ENCODE results near the gene BOLL.
"Not testable (repeated sequence)": the region's sequence is repeated elsewhere in the genome, so short reads cannot be mapped to it uniquely, and the experiment has no call there.

The BOLL gene

DNA sequence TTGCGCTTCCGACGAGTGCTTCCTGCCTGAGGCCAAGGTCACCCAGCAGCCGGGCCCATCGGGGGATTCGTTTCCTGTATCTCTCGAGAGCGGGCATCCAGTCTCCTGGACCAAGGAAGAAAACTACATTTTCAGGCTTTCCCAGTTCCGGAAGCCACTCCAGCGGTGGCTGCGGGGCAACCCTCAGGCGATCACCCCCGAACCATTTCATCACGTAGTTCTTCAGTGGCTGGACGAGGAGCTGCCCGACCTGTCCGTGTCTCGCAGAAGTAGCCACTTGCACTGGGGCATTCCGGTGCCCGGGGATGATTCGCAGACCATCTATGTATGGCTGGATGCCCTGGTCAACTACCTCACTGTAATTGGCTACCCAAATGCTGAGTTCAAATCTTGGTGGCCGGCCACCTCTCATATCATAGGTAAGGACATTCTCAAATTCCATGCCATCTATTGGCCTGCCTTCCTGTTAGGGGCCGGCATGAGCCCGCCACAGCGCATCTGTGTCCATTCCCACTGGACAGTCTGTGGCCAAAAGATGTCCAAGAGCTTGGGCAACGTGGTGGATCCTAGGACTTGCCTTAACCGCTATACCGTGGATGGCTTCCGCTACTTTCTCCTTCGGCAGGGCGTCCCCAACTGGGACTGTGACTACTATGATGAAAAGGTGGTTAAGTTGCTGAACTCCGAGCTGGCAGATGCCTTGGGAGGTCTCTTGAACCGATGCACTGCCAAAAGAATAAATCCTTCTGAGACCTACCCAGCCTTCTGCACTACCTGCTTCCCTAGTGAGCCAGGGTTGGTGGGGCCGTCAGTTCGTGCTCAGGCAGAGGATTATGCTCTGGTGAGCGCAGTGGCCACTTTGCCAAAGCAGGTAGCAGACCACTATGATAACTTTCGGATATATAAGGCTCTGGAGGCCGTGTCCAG lies 78.9 kb downstream of the BOLL start:
- DNase-seq (ENCODE audit: low read depth in 2 of 2) = peak in 1 of 2 donors; percentile 22

DNA sequence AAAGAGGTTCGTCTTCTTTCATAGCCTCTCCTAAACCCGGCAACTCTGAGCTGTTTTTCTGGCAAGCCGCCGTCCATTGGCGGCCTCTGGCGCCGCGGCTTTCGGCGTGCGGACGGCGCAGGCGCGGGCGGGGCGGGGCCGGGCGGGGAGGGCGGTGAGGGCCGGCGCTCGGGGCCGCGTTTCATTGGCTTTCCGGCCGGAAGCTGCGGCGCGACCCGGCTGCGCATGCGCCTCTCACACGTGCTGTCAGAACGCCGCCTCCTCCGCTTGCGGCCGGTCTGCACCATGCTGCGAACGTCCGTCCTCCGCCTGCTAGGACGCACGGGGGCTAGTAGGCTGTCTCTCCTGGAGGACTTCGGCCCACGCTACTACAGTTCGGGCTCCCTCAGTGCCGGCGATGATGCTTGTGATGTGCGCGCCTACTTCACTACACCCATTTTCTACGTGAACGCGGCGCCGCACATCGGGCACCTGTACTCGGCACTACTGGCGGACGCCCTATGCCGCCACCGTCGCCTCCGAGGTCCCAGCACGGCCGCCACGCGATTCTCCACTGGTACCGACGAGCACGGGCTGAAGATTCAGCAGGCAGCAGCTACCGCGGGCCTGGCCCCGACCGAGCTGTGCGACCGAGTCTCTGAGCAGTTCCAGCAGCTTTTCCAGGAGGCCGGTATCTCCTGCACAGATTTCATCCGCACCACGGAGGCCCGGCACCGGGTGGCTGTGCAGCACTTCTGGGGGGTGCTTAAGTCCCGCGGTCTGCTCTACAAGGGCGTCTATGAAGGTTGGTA lies 79.8 kb downstream of the BOLL start, which contains the start of gene MARS2:
Gene MARS2, plus strand, starts transcription at position 249 of the 791 bp plus-strand sequence. Its CDS starts 37 bp downstream, at position 286.
- DNase-seq (ENCODE audit: low read depth in 2 of 2) = peak; percentile 91 to 93

GRCh38 chr2:197704434-197705120 lies 80.5 kb downstream of the BOLL start:
- DNase-seq (ENCODE audit: low read depth in 2 of 2) = no peak

GRCh38 chr2:197700960-197701359 lies 84.2 kb downstream of the BOLL start:
- no peak for DNase-seq (ENCODE audit: low read depth in 2 of 2)

GRCh38 chr2:197699724-197700123 lies 85.4 kb downstream of the BOLL start:
- not testable (repeated sequence) for DNase-seq (ENCODE audit: low read depth in 2 of 2)

DNA sequence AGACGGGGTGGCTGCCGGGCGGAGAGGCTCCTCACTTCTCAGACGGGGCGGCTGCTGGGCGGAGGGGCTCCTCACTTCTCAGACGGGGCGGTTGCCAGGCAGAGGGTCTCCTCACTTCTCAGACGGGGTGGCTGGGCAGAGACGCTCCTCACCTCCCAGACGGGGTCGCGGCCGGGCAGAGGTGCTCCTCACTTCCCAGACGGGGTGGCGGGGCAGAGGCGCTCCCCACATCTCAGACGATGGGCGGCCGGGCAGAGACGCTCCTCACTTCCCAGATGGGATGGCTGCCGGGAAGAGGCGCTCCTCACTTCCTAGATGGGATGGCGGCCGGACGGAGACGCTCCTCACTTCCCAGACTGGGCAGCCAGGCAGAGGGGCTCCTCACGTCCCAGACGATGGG lies 88.5 kb downstream of the BOLL start:
- not testable (repeated sequence) for DNase-seq (ENCODE audit: low read depth in 2 of 2)

DNA sequence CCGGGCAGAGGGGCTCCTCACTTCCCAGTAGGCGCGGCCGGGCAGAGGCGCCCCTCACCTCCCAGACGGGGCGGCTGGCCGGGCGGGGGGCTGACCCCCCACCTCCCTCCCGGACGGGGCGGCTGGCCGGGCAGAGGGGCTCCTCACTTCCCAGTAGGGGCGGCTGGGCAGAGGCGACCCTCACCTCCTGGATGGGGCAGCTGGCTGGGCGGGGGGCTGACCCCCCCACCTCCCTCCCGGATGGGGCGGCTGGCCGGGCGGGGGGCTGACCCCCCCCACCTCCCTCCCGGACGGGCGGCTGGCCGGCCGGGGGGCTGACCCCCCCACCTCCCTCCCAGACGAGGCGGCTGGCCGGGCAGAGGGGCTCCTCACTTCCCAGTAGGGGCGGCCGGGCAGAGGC lies 89.1 kb downstream of the BOLL start:
- not testable (repeated sequence) for DNase-seq (ENCODE audit: low read depth in 2 of 2)

DNA sequence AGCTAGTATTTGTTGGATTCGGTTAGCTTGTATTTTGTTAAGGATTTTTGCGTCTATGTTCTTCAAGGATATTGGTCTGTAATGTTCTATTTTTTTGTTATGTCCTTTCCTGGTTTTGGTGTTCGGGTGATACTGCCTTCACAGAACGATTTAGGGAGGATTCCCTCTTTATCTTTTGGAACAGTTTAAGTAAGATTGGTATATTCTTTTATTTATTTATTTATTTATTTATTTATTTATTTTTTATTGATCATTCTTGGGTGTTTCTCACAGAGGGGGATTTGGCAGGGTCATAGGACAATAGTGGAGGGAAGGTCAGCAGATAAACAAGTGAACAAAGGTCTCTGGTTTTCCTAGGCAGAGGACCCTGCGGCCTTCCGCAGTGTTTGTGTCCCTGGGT lies 89.9 kb downstream of the BOLL start:
- not testable (repeated sequence) for DNase-seq (ENCODE audit: low read depth in 2 of 2)

DNA sequence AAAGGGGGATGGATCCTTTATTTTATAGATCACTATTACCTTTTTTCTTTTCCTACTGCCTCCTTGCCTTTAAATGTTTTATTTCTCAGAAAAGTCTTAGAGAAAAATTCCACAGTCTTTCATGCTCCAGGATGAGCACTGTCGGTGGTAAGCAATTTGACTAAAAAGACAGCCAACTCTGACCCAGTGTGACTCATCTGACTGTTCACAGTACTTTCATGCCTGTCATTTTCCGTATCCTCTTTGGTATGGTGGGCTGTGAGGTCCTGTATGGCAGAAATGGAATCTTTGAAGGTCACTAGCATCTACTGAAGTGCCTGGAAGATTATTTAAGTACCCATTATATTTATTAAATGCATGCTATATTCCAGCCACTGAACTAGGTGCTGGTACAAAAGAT lies 107.6 kb downstream of the BOLL start:
- DNase-seq (ENCODE audit: low read depth in 2 of 2) = no peak

- DNase-seq (ENCODE audit: low read depth in 2 of 2) = no peak
Observed at GRCh38 chr2:197677056-197677455, 108.1 kb downstream of the BOLL start.
